GM12874 (cell line): ENCODE data around the gene ZFR.

Experiments
- TF ChIP-seq, protein P1 (sequence below): IDR thresholded peaks from 2 replicates; pipeline ENCODE4 v1.5.1; 2011; ENCODE audit warnings: low read depth, mild to moderate bottlenecking, control low read depth, low read length, moderate library complexity; ENCODE audit not compliant: insufficient read depth

Gene ZFR

DNA sequence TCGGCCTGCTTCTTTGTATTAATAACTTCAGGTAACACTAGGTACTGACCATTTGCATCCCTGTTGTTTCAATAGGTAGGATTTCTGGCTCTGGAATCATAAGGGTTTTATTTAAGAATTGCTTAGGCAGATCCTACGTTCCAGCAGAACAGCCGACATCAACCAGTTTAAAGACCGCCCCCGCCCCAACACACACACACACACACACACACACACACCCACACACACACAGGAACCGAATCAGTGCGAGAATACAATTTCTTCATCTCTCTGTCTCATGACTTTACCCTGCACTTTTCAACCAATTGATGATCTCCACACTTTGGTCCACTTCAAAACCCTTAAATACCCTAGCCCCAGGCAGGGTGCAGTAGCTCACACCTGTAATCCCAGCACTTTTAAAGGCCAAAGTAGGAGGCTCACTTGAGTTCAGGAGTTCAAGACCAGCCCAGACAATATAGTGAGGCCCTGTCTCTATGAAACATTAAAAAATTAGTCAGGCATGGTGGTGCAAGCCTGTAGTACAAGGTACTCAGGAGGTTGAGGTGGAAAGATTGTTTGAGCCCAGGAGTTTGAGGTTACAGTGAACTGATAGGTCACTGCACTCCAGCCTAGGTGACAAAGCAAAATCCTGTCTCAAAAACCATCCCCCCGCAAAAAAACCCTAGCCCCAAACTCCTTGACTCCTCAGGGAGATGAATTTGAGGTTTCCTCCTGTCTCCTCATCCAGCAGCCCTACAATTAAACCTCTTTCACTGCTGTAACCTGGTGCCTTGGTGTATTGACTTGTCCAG is 129.1 kb downstream of the ZFR start:
- TF ChIP-seq, protein P1, sequence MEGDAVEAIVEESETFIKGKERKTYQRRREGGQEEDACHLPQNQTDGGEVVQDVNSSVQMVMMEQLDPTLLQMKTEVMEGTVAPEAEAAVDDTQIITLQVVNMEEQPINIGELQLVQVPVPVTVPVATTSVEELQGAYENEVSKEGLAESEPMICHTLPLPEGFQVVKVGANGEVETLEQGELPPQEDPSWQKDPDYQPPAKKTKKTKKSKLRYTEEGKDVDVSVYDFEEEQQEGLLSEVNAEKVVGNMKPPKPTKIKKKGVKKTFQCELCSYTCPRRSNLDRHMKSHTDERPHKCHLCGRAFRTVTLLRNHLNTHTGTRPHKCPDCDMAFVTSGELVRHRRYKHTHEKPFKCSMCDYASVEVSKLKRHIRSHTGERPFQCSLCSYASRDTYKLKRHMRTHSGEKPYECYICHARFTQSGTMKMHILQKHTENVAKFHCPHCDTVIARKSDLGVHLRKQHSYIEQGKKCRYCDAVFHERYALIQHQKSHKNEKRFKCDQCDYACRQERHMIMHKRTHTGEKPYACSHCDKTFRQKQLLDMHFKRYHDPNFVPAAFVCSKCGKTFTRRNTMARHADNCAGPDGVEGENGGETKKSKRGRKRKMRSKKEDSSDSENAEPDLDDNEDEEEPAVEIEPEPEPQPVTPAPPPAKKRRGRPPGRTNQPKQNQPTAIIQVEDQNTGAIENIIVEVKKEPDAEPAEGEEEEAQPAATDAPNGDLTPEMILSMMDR = no peak

DNA sequence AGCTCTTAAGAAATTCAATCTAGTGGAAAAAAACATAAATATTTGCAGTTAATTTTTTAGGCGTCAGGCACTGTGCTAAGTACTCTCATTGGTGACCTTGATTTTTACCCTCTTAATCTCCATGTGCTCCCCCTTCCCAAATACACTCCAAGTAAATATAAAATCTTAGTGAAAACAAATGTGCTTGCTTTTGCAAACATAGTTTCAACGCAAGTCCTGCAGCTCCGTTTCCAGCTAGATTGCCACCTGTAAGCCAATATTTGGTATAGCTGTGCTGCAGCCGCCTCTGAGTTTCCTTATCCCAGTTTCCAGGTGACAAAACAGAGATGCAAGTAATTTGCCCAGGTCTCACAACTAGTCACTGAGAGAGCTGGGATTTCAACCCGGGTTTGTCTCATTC is 129.9 kb downstream of the ZFR start:
- TF ChIP-seq, protein P1 = no peak

DNA sequence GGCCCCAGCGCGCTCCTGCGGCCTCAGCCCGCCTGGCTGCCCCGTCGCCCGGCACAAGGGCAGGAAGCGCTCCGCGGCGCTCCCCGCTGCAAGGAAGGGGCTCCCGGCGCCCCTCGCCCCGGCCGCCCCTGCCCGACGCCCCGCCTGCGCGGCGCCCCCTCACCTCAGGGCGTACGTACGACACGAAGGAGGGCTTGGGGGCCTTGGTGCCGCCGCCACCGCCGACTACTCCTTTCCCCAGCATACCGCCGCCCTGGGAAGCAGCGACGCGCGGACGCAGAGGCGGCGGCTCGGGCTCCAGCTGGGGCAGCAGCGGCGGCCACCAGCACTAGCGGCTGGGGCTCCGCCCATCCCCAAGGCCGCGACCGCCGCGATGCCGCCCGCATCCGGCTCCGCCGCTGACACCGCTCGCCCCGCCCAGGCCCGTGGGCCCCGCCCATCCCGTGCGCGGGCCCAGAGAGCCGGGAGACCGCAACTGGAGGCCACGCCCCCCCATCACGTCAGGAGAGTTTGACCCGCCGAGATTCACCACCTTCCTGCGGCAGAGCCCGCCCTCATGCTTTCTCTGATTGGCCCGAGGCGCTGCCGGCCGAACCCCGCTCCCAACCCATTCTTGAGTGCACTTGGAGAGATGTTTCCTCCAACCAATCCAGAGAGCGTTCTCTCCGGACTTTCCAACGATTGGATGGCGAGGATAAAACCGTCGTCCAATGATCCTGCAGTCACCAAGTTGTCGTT is 131.8 kb downstream of the ZFR start, which contains the start of gene MTMR12:
Gene MTMR12, minus strand, starts transcription at position 345 of the 738 bp plus-strand sequence. Its CDS starts 101 bp downstream, at position 244.
- TF ChIP-seq, protein P1 = no peak

DNA sequence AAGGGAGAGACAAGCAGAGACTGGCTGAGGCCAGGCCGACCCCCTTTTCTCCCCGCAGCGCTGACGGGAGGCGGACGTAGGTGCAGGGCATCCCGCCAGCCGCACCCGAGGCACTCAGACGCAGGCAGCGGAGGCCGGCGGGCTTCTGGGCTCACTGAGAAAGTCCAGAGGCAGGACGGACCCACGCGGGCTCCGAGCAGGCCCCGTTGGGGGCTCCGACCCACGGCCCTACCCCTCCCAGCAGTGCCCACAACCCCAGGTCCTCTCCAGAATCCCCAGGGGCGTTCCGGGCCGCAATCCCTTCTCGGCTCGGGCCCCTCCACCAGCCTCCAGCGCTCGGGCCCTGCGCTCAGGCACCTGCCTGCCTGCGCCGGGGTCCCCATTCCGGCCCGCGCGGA is 132.3 kb downstream of the ZFR start:
- TF ChIP-seq, protein P1 = no peak

DNA sequence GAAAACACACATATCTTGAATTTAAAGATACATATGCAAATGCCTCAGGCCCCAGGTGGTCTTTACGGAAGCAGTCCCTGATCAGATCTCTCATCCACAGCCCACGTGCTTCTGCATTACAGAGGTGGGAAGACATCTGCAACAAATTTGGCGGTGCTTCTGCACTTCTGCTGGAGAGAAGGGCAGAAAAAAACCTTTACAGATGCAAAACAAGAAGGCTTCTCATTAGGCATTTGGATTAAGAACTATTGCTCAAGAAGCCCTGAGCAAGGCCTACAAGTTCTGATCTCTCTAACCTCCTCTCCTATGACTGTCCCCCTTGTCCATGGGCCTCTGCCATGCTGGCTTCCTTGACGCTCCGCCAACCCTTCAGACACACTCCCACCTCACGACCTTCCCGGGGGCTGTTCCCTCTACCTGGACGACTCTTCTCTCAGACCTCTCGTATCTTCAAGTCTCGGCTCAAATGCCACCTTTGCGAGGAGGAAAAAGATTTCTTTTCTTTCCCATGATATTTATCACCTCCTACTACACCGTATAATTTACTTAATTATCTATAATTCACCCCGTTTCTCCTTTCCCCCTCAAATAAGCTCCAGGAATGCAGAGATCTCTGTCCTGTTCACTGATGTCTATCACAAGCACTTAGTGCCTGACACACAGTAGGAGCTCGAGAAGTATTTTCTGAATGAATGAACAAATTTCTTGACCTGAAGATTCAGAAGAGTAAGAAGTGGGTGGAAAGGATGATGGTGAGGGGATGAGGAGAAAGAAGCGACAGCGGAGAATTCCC is 132.9 kb downstream of the ZFR start:
- TF ChIP-seq, protein P1 = no peak

DNA sequence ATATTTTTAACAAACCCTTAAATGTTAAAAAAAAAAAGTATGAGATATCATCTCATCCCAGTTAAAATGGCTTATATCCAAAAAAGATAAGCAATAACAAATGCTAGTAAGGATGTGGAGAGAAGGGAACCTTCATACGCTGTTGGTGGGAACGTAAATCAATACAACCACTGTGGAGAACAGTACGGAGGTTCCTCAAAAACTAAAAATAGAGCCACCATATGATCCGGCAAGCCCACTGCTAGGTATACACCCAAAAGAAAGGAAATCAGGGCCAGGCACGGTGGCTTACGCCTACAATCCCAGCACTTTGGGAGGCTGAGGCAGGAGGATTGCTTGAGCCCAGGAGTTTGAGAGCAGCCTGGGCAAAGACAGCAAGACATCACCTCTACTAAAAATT is 134.8 kb downstream of the ZFR start:
- TF ChIP-seq, protein P1 = no peak

DNA sequence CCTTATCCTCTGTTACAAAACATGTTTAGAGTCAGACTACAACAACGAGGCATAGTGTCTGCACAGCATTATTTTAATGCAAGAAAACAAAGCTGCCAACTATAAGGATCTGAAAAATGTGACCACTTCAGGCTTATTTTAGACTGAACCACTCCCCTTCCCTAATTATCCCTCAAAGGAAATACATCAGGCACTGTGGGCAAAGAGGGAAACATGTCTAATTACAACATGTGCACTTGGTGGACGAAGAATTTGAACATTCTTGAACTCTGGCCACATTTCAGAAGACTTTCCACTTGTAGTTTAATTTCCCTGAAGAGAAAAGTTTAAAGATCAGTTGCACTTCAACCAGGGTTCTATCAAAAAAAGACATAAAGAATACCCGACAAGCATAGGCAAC is 135.6 kb downstream of the ZFR start:
- TF ChIP-seq, protein P1 = no peak
